ENCODE measurements around the gene CD27. TPM values are rescaled to one million over a fixed set of nuclear protein-coding genes. Genes with fewer than 3 reads are reported as not detected.
"Not testable (repeated sequence)": the region's sequence is repeated elsewhere in the genome, so short reads cannot be mapped to it uniquely, and the experiment has no call there.

CD27 gene
- polyA plus RNA-seq (ENCODE audit: insufficient read length in 3 of 3) = 1 to 10 TPM in 2 of 3 donors, under 1 TPM in 1; 0.40 to 2.2 (median 1.3) TPM
- long read RNA-seq, donor 1 = 0 reads
- long read RNA-seq, donor 2 = 0 reads
- long read RNA-seq, donor 3, partial matches to known transcripts = 0 of 1 reads
- long read RNA-seq, donor 3, other reads (novel, unspliced or antisense) = 0 of 1 reads
- long read RNA-seq, donor 4, partial matches to known transcripts = 12 of 12 reads
- long read RNA-seq, donor 4, other reads (novel, unspliced or antisense) = 0 of 12 reads
- long read RNA-seq, donor 5 = 0 reads
- long read RNA-seq, donor 6, partial matches to known transcripts = 5 of 5 reads
- long read RNA-seq, donor 6, other reads (novel, unspliced or antisense) = 0 of 5 reads
- long read RNA-seq, donor 7, partial matches to known transcripts = 29 of 29 reads
- long read RNA-seq, donor 7, other reads (novel, unspliced or antisense) = 0 of 29 reads
- long read RNA-seq, donor 8, partial matches to known transcripts = 18 of 26 reads
- long read RNA-seq, donor 8, other reads (novel, unspliced or antisense) = 8 of 26 reads
- long read RNA-seq, donor 9, partial matches to known transcripts = 0 of 1 reads
- long read RNA-seq, donor 9, other reads (novel, unspliced or antisense) = 0 of 1 reads
- long read RNA-seq, donor 10 = 0 reads
- long read RNA-seq, donor 11, partial matches to known transcripts = 5 of 6 reads
- long read RNA-seq, donor 11, other reads (novel, unspliced or antisense) = 0 of 6 reads
- long read RNA-seq, donor 12 = 0 reads
- long read RNA-seq, donor 13 = 0 reads
- long read RNA-seq, donor 14, partial matches to known transcripts = 7 of 7 reads
- long read RNA-seq, donor 14, other reads (novel, unspliced or antisense) = 0 of 7 reads
- long read RNA-seq, donor 15 = 0 reads
- long read RNA-seq, donor 16 = 0 reads

DNA sequence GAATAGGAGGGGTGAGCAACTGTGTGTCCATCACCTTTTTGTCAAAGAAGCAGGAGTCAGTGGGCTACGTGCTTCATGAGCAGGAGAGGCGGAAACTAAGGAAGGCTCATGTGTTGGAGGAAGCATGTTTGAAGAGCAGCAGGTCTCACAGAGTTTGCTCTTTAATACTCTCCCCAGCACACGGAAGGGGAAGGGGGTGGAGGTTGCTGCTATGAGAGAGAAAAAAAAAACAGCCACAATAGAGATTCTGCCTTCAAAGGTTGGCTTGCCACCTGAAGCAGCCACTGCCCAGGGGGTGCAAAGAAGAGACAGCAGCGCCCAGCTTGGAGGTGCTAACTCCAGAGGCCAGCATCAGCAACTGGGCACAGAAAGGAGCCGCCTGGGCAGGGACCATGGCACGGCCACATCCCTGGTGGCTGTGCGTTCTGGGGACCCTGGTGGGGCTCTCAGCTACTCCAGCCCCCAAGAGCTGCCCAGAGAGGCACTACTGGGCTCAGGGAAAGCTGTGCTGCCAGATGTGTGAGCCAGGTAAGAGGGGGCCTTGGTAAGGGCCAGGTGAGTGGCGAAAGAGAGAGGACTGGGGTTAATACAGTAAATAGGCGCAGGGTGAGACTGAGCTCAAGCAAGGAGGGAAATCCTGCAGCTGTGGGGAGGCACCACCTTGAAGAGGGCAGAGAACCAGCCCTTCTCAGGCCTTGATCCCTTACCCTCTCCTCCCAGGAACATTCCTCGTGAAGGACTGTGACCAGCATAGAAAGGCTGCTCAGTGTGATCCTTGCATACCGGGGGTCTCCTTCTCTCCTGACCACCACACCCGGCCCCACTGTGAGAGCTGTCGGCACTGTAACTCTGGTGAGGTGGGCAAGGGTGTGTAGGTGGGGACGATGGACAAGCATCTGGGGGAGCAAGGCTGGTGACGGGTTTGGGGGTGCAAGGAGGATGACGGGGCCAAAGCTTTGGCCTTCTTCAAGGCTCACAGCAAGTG lies at the start of gene CD27:
Gene CD27 (plus strand): TSS at position 252 of the 985 bp plus-strand sequence. CDS start 141 bp downstream, at position 393.
- DNase-seq (ENCODE audit: extremely low read depth in 1 of 11, low read depth in 9 of 11, low spot score in 4 of 11) = no peak

DNA sequence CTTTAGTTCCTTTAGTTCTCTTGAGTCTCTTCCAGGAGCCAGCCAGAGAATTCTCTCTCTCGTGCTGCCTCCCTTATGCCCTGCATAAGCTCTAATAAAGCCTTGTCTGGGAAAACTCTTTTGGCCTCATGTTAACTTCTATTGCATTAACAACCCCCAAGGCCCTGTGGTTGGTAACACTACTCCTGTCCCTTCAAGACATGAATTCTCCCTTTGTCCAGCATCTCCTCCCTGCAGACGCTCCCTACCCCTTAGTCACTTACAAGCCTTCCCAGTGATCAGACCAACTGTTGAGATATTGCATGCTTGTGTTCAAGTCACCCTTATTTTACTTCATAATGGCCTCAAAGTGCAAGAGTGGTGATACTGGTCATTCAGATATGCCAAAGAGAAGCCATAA lies 48.7 kb upstream of the CD27 start:
- DNase-seq (ENCODE audit: extremely low read depth in 1 of 11, low read depth in 9 of 11, low spot score in 4 of 11) = no peak

DNA sequence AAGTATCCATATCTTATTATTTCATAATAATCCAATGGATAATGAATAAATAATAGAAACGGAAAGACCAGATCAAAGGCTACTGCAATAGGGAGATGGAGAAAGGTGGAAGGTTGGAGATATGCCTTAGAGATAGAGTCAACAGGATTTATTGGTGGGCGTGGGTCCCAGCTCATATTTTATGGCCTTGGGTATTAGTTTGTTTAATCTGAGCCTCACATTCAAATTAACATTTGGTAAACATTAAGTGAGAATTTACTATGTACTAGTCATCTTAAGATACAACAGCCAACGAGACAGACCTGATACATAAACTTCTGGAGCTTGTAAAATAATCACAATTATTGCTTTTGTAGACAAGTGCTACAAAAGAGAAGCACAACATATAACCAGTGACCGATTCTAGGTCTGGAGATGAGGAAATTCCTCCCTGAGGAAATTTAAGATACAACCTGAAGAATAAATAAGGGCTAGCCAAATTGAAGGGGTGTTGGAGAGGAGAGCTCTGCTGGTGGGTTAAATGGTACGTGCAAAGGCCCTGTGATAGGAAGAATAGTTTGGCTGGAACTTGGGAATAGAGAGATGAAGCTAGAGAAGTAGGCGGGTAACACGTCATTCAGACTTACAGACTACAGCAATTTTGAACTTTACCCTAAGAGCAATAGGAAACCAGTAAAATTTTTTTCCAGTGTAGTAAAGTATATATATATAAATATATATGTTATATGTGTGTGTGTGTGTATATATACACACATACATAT lies 44.7 kb upstream of the CD27 start:
- no peak for DNase-seq (ENCODE audit: extremely low read depth in 1 of 11, low read depth in 9 of 11, low spot score in 4 of 11)

- DNase-seq (ENCODE audit: extremely low read depth in 1 of 11, low read depth in 9 of 11, low spot score in 4 of 11) = no peak
Measured at GRCh38 chr12:6404390-6404789, 40.4 kb upstream of the CD27 start.

GRCh38 chr12:6405963-6406362 lies 38.8 kb upstream of the CD27 start:
- DNase-seq (ENCODE audit: extremely low read depth in 1 of 11, low read depth in 9 of 11, low spot score in 4 of 11) = no peak

DNA sequence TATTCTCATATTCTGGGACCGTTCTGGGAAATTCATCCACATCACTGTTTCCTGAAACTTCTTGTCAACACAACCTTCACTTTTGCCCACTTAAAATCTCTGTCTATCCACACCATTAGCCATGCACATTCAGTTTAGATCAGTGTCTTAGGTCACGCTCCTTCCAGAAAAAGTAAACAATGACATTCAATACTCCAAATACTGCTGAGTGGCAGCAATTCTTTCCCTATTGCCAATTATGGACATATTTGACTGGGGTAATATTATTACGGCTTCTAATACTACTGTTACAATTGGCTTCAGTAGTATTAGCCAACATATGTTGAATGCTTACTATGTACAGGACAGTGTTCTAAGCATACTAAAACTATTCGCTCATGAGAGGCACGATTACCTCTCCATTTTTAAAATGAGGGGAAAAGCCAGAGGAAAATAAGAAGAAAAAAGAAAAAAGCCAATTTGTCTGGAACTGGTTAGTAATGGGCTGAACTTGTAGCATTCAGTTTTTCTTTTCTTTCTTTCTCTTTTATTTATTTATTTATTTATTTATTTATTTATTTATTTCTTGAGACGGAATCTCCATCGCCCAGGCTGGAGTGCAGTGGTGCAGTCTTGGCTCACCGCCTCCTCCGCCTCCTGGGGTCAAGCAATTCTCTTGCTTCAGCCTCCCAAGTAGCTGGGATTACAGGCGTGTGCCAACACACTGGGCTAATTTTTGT lies 37.4 kb upstream of the CD27 start:
- DNase-seq (ENCODE audit: extremely low read depth in 1 of 11, low read depth in 9 of 11, low spot score in 4 of 11) = no peak

DNA sequence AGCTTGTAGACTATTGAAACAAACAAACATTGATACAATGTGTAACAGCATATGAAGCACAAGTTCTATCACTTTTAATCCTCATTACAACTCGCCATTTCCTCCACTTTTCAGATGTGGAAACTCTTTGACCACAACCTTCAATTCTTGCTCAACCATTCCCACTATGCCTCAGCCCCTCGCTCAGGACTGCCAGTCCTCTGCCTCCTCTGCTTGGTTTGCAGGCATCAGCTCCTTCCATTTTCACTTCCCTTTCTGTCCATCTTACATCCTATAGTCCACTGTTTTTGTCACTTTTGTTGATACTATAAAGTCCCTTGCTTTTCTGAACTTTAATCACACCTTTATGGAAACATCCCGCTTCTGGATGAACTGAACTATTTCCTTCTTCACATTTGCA lies 28.2 kb upstream of the CD27 start:
- DNase-seq (ENCODE audit: extremely low read depth in 1 of 11, low read depth in 9 of 11, low spot score in 4 of 11) = no peak

DNA sequence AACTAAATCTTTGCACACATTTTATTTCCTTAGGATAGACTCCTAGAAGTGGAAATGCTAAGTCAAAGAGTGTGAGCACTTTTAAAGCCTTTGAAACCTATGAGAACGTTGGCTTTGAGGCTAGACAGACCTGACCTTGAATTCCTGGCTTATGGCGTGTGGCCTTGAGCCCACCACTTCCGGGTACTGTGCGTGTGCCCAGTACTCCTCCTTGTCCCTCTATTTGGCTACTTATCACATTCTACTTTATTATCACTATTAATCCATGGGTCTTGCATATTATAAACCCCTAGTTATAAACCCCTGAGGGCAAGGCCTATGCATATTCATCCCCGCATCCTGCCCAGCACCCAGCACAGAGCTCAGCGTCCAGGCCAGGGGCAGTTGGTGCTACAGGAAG lies 26.0 kb upstream of the CD27 start:
- no peak for DNase-seq (ENCODE audit: extremely low read depth in 1 of 11, low read depth in 9 of 11, low spot score in 4 of 11)

DNA sequence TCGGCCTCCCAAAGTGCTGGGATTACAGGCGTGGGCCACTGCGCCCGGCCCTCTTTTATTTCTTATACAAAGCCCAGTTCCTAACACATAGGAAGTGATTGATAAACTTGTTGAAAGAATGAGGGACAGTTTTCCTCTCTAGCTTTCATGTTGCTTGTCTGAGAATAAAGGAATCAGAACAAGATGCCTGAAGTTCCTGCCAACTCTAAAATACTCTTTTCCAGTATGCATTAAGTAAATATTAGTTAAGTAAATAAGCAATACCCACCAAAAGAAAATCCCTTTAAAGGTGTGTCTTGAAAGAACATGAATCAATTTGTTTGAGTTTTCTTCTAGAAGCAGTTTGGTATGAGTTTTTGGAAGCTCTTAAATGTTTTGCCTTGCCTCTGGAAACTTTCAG lies 24.4 kb upstream of the CD27 start:
- no peak for DNase-seq (ENCODE audit: extremely low read depth in 1 of 11, low read depth in 9 of 11, low spot score in 4 of 11)

- peak; percentile 66 to 91 (median 82) for DNase-seq (ENCODE audit: extremely low read depth in 1 of 11, low read depth in 9 of 11, low spot score in 4 of 11)
Measured at GRCh38 chr12:6423267-6424007, 21.3 kb upstream of the CD27 start.

GRCh38 chr12:6424008-6424347 lies 20.8 kb upstream of the CD27 start:
- no peak for DNase-seq (ENCODE audit: extremely low read depth in 1 of 11, low read depth in 9 of 11, low spot score in 4 of 11)

- no peak for DNase-seq (ENCODE audit: extremely low read depth in 1 of 11, low read depth in 9 of 11, low spot score in 4 of 11)
Measured at GRCh38 chr12:6424866-6425265, 19.9 kb upstream of the CD27 start.

- no peak for DNase-seq (ENCODE audit: extremely low read depth in 1 of 11, low read depth in 9 of 11, low spot score in 4 of 11)
Measured at GRCh38 chr12:6425590-6426531, 18.9 kb upstream of the CD27 start.

DNA sequence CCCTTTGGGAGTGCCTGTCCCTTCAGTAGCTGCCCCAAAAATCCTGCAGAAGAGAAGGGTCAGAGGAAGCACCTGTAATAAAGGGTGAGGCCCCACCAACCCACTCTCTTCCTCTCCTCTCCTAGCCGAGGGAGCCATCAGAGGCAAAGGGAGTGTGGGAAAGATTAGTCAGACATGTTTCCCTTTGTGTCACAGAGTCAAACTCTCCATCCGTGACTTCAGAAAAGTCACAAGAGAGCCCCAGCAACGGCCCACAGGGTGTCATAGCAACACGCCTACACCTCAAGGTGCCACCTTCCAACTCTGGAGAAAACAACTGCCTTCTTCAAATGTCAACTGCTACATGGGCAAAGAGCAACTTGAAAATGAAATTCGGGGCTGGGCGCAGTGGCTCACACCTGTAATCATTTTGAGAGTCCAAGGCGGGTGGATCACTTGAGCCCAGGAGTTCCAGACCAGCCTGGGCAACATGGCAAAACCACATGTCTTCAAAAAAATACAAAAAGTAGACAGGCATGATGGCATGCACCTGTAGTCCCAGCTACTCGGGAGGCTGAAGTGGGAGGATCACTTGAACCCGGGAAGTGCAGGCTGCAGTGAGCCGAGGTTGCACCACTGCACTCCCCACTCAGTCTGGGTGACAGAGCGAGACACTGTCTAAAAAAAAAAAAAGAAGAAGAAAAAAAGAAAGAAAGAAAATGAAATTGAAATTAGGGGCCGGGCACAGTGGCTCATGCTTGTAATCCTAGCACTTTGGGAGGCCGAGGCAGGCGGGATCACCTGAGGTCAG lies 17.7 kb upstream of the CD27 start:
- DNase-seq (ENCODE audit: extremely low read depth in 1 of 11, low read depth in 9 of 11, low spot score in 4 of 11) = no peak

GRCh38 chr12:6427796-6428195 lies 17.0 kb upstream of the CD27 start:
- not testable (repeated sequence) for DNase-seq (ENCODE audit: extremely low read depth in 1 of 11, low read depth in 9 of 11, low spot score in 4 of 11)
